Activated CD8-positive, alpha-beta T cell treated with anti-CD3 and anti-CD28 coated beads, Interleukin-2, amount 10 ng/mL, durations not matched to agents 7 days and 5 days (primary cell): ENCODE data around the gene IMMT. TPM values are rescaled to one million over a fixed set of nuclear protein-coding genes. Genes with fewer than 3 reads are reported as not detected.

Source experiments
- ATAC-seq: fragments of 150-1000 bp; cut with Tn5 transposase; one replicate; pipeline ENCODE4 v1.10.0; 2021; ENCODE audit warnings: moderate library complexity
- CTCF ChIA-PET: fragments of 350-600 bp; sonication (Branson Sonifier 250); formaldehyde crosslinking; loops from one replicate; lab custom pipeline; 2021; ENCODE audit warnings: antibody characterized with exemption; lab: Charles Lee
- POLR2A ChIA-PET: fragments of 350-600 bp; sonication (Branson Sonifier 250); formaldehyde crosslinking; loops from one replicate; lab custom pipeline; 2021; ENCODE audit warnings: antibody characterized with exemption; lab: Charles Lee
- DNase-seq: peaks from one replicate; pipeline ENCODE4 v3.0.0-alpha.2; 2020
- H3K27ac Mint-ChIP-seq: one replicate; pipeline ENCODE4 v1.8.0; 2021; ENCODE audit warnings: mild to moderate bottlenecking, mixed read lengths
- H3K27me3 Mint-ChIP-seq: one replicate; pipeline ENCODE4 v1.8.0; 2021; ENCODE audit warnings: low read depth, mixed read lengths
- H3K36me3 Mint-ChIP-seq: one replicate; pipeline ENCODE4 v1.8.0; 2021; ENCODE audit warnings: low read depth, mixed read lengths
- H3K4me1 Mint-ChIP-seq: one replicate; pipeline ENCODE4 v1.8.0; 2021; ENCODE audit warnings: low read depth, mixed read lengths
- H3K4me3 Mint-ChIP-seq: one replicate; pipeline ENCODE4 v1.8.0; 2021; ENCODE audit warnings: mild to moderate bottlenecking, mixed read lengths
- H3K9me3 Mint-ChIP-seq: one replicate; pipeline ENCODE4 v1.8.0; 2022; ENCODE audit warnings: mixed read lengths; ENCODE audit not compliant: insufficient read depth
- total RNA-seq, 2 experiments: library from RNA; stranded (reverse); gene quantifications; one replicate each; pipeline ENCODE4 v1.2.3, GENCODE V29; 2021

IMMT gene
- total RNA-seq, 2 experiments from 2014 or later = 126 to 132 TPM

DNA sequence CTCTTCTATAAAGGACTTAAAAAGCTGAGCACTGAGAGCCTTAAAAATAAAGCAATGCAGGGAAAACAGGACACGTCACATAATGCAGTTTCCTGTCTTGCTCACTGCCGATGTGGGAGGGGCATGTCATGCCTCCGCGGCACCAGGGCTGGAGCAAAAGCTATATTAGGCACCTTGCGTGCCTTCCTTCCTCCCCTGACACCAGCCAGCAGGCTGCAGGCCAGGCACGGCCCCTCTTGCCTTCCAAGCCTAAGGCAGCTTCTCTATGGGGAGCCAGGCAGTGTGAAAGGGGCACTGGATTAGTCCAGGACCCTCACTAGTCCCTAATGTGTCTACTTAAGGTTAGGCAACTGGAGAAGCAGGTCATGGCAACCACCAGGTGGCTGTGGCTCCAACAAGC is 30.3 kb upstream of the IMMT start:
- no peak overlapping the region for H3K4me3 Mint-ChIP-seq
- H3K27me3 Mint-ChIP-seq = no peaks in the 10 kb centered on the region
- peaks cover 23% of the 10 kb centered on the region for H3K4me1 Mint-ChIP-seq
- POLR2A ChIA-PET = interaction anchor here (1.0 to 2.3 kb wide), 2 partner anchors 26 to 216 kb away, joined by 3 to 9 read pairs; partner anchors contain the start of genes KDM3A and MRPL35
- no peaks in the 10 kb centered on the region for H3K36me3 Mint-ChIP-seq
- H3K9me3 Mint-ChIP-seq = no peaks in the 10 kb centered on the region
- peak; percentile 79 for DNase-seq
- peak; percentile 87 for ATAC-seq
- CTCF ChIA-PET = interaction anchor here (0.7 to 1.6 kb wide), 6 partner anchors 10 to 147 kb away, joined by 3 to 9 read pairs (median 3); partner anchors contain the start of gene MRPL35
- H3K27ac Mint-ChIP-seq = peak overlapping the region; percentile 87

GRCh38 chr2:86224645-86225355 is 29.5 kb upstream of the IMMT start:
- Mint-ChIP-seq H3K27me3 (no peaks in the 10 kb centered on the region), H3K27ac (peak overlapping the region; percentile 87), H3K4me1 (peaks cover 23% of the 10 kb centered on the region), H3K4me3 (no peak overlapping the region), H3K9me3 (no peaks in the 10 kb centered on the region), H3K36me3 (no peaks in the 10 kb centered on the region)
- ChIA-PET CTCF (interaction anchor here (0.7 to 1.6 kb wide), 6 partner anchors 9 to 148 kb away, joined by 3 to 9 read pairs (median 3); partner anchors contain the start of gene MRPL35), POLR2A (interaction anchor here (1.0 to 2.3 kb wide), 2 partner anchors 25 to 217 kb away, joined by 3 to 9 read pairs; partner anchors contain the start of genes KDM3A and MRPL35)
- no peak for DNase-seq
- ATAC-seq = no peak

GRCh38 chr2:86223927-86224560 is 28.8 kb upstream of the IMMT start:
- ATAC-seq = no peak
- no peaks in the 10 kb centered on the region for H3K9me3 Mint-ChIP-seq
- H3K27me3 Mint-ChIP-seq = no peaks in the 10 kb centered on the region
- peak overlapping the region; percentile 87 for H3K27ac Mint-ChIP-seq
- peaks cover 24% of the 10 kb centered on the region for H3K4me1 Mint-ChIP-seq
- H3K4me3 Mint-ChIP-seq = no peak overlapping the region
- H3K36me3 Mint-ChIP-seq = no peaks in the 10 kb centered on the region
- CTCF ChIA-PET = interaction anchor here (1.5 kb wide), 1 partner anchor 24 kb away, joined by 4 read pairs; the partner anchor contains the start of gene MRPL35
- POLR2A ChIA-PET = interaction anchor here (2.3 kb wide), 1 partner anchor 217 kb away, joined by 9 read pairs; the partner anchor contains the start of gene KDM3A
- no peak for DNase-seq

GRCh38 chr2:86223140-86223926 is 28.1 kb upstream of the IMMT start:
- ATAC-seq = no peak
- ChIA-PET CTCF (no interaction called here), POLR2A (interaction anchor here (2.3 kb wide), 1 partner anchor 218 kb away, joined by 9 read pairs; the partner anchor contains the start of gene KDM3A)
- H3K27me3 Mint-ChIP-seq = no peaks in the 10 kb centered on the region
- H3K4me1 Mint-ChIP-seq = peaks cover 31% of the 10 kb centered on the region
- no peak overlapping the region for H3K27ac Mint-ChIP-seq
- H3K36me3 Mint-ChIP-seq = peaks cover under 1% of the 10 kb centered on the region
- H3K9me3 Mint-ChIP-seq = no peaks in the 10 kb centered on the region
- no peak overlapping the region for H3K4me3 Mint-ChIP-seq
- no peak for DNase-seq

- POLR2A ChIA-PET = interaction anchor here (1.2 to 2.1 kb wide), 2 partner anchors 26 to 220 kb away, joined by 7 to 11 read pairs; partner anchors contain the start of genes IMMT and KDM3A
- H3K27me3 Mint-ChIP-seq = no peaks in the 10 kb centered on the region
- ATAC-seq (peak; percentile 68), DNase-seq (peak; percentile 77)
- CTCF ChIA-PET = interaction anchor here (0.6 to 2.7 kb wide), 55 partner anchors 8 to 533 kb away, joined by 3 to 14 read pairs (median 4); partner anchors contain the start of genes IMMT, KDM3A, MRPL35 and REEP1
- no peak overlapping the region for H3K4me3 Mint-ChIP-seq
- H3K4me1 Mint-ChIP-seq = peaks cover 46% of the 10 kb centered on the region
- H3K9me3 Mint-ChIP-seq = peaks cover 6% of the 10 kb centered on the region
- peaks cover 7% of the 10 kb centered on the region for H3K36me3 Mint-ChIP-seq
- H3K27ac Mint-ChIP-seq = peak overlapping the region; percentile 39
These were observed 25.9 kb upstream of the IMMT start for GRCh38 chr2:86221066-86221684.

DNA sequence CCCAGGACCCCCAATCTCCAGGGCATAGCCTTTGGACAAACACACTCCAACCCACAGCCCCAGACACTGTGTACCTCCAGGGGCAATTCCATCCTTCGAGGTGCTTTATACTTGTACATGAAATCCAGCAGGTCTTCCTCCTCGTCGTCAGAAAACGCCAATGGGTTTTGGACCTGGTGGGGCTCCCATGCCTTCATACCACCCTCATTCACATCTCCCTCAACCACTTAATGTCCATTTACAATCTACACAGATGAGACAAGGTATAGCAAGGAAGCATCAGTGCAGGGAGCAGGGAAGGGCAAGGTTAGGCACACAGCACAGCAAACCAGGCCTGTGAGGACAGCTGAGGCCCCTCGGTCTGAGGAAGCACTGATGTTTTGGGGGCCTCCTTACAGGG is 24.6 kb upstream of the IMMT start:
- ChIA-PET POLR2A (interaction anchor here (2.1 kb wide), 1 partner anchor 25 kb away, joined by 7 read pairs; the partner anchor contains the start of gene IMMT), CTCF (interaction anchor here (1.1 to 2.7 kb wide), 10 partner anchors 13 to 259 kb away, joined by 3 to 14 read pairs (median 7); no protein-coding TSS in a partner anchor)
- Mint-ChIP-seq H3K9me3 (peaks cover 6% of the 10 kb centered on the region), H3K36me3 (peaks cover 7% of the 10 kb centered on the region), H3K4me3 (no peak overlapping the region), H3K27me3 (no peaks in the 10 kb centered on the region), H3K27ac (no peak overlapping the region), H3K4me1 (peaks cover 35% of the 10 kb centered on the region)
- DNase-seq (no peak), ATAC-seq (no peak)

- Mint-ChIP-seq H3K36me3 (peaks cover 17% of the 10 kb centered on the region), H3K27me3 (no peaks in the 10 kb centered on the region), H3K4me3 (no peak overlapping the region), H3K27ac (peak overlapping the region; percentile 50), H3K4me1 (peaks cover 32% of the 10 kb centered on the region), H3K9me3 (peaks cover 6% of the 10 kb centered on the region)
- ATAC-seq (no peak), DNase-seq (peak; percentile 32)
- ChIA-PET POLR2A (no interaction called here), CTCF (no interaction called here)
These were observed 22.9 kb upstream of the IMMT start for GRCh38 chr2:86218124-86218523.

GRCh38 chr2:86216575-86217555 is 21.6 kb upstream of the IMMT start:
- no peaks in the 10 kb centered on the region for H3K27me3 Mint-ChIP-seq
- H3K27ac Mint-ChIP-seq = no peak overlapping the region
- DNase-seq (no peak), ATAC-seq (no peak)
- ChIA-PET CTCF (no interaction called here), POLR2A (interaction anchor here (1.3 to 1.5 kb wide), 3 partner anchors 10 to 224 kb away, joined by 3 to 5 read pairs (median 4); partner anchors contain the start of genes KDM3A and MRPL35)
- peaks cover 6% of the 10 kb centered on the region for H3K9me3 Mint-ChIP-seq
- H3K36me3 Mint-ChIP-seq = peaks cover 25% of the 10 kb centered on the region
- H3K4me1 Mint-ChIP-seq = peaks cover 32% of the 10 kb centered on the region
- no peak overlapping the region for H3K4me3 Mint-ChIP-seq

- no peak overlapping the region for H3K4me3 Mint-ChIP-seq
- peaks cover 43% of the 10 kb centered on the region for H3K36me3 Mint-ChIP-seq
- ATAC-seq (no peak), DNase-seq (no peak)
- CTCF ChIA-PET = interaction anchor here (1.5 kb wide), 1 partner anchor 10 kb away, joined by 3 read pairs; no protein-coding TSS in a partner anchor
- POLR2A ChIA-PET = no interaction called here
- no peaks in the 10 kb centered on the region for H3K27me3 Mint-ChIP-seq
- H3K4me1 Mint-ChIP-seq = peaks cover 25% of the 10 kb centered on the region
- peaks cover 6% of the 10 kb centered on the region for H3K9me3 Mint-ChIP-seq
- no peak overlapping the region for H3K27ac Mint-ChIP-seq
These were observed 19.2 kb upstream of the IMMT start for GRCh38 chr2:86214503-86214832.
